H1 (cell line): ENCODE data around the gene POLR3C. TPM values are rescaled to one million over a fixed set of nuclear protein-coding genes. Genes with fewer than 3 reads are reported as not detected.

Source experiments
- HDAC2 ChIP-seq, 2 experiments: fragments of 300-600 bp in 1 of 2; sonication (generic) in 1 of 2; IDR thresholded peaks; 2 replicates each; pipeline ENCODE4 v1.6.1; 2011 to 2012; ENCODE audit warnings: low read depth in 2 of 2, low read length in 2 of 2, mild to moderate bottlenecking in 2 of 2, moderate library complexity in 2 of 2, borderline replicate concordance in 1 of 2, inconsistent platforms in 1 of 2
- polyA plus RNA-seq, 7 experiments: library from polyadenylated mRNA; depleted of rRNA in 3 of 7; stranded (reverse) in 5 of 7; unstranded in 2 of 7; fragments of >200 nt in 5 of 7; fragments of 200-250 nt in 2 of 7; gene quantifications; 1 replicate in 5 of 7; 2 replicates in 1 of 7; 4 replicates in 1 of 7; pipeline versions ENCODE4 v1.2.1 to v1.2.3, GENCODE V29; 2011 to 2013; ENCODE audit warnings: missing spikeins in 2 of 7, mixed read lengths in 2 of 7
- total RNA-seq: library from RNA; stranded (reverse); fragmentation: NEBNext Ultra II Directional; extraction: Animal tissue kit (Norgen Biotek cat#: 25700); gene quantifications from 2 replicates; pipeline ENCODE4 v1.2.1, GENCODE V29; 2021

The POLR3C gene
- total and polyA plus RNA-seq, 2 of the 8 experiments (the other 6 are each of a cell fraction or from before 2014, with no cell fraction given): 26.8 TPM

GRCh38 chr1:145887631-145888030 lies 63.6 kb downstream of the POLR3C start (continued):
- TF ChIP-seq HDAC2 (IDR thresholded peaks at IDR 0.05; ENCODE audit: borderline replicate concordance in 1 of 2, low read depth in 2 of 2, low read length in 2 of 2): no peak
